ENCODE measurements around the gene TMCO4.

DNA sequence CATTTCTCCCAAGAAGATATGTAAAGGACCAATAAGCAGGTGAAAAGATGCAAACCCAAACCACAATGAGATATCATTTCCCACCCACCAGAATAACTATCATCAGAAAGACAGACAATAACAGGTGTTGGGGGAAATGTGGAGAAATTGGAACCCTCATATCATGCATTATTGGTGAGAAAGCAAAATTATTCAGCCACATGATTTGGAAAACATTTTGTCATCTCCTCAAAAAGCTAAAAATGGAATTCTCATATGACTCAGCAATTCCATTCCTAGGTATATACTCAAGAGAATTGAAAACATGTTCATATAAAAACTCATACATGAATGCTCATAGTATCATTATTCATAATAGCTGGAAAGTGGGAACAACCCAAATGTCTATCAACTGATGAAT, 40.5 kb upstream of the TMCO4 start:
- TF ChIP-seq, protein P1, sequence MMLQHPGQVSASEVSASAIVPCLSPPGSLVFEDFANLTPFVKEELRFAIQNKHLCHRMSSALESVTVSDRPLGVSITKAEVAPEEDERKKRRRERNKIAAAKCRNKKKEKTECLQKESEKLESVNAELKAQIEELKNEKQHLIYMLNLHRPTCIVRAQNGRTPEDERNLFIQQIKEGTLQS (CRISPR knock-in tag; conservative IDR thresholded peaks at IDR 0.05): no peak
- TF ChIP-seq ZNF121 (CRISPR knock-in tag; IDR thresholded peaks at IDR 0.05) (no peak), GABPB1 (CRISPR knock-in tag; IDR thresholded peaks at IDR 0.05) (no peak), SP1 (CRISPR knock-in tag; conservative IDR thresholded peaks at IDR 0.05) (no peak), MXD4 (CRISPR knock-in tag; IDR thresholded peaks at IDR 0.05; ENCODE audit: borderline replicate concordance) (no peak), ELF4 (CRISPR knock-in tag; IDR thresholded peaks at IDR 0.05; ENCODE audit: low read depth) (no peak), IRF2 (CRISPR knock-in tag; IDR thresholded peaks at IDR 0.05; ENCODE audit: borderline replicate concordance, low read depth) (no peak)
- TF ChIP-seq, protein P2, sequence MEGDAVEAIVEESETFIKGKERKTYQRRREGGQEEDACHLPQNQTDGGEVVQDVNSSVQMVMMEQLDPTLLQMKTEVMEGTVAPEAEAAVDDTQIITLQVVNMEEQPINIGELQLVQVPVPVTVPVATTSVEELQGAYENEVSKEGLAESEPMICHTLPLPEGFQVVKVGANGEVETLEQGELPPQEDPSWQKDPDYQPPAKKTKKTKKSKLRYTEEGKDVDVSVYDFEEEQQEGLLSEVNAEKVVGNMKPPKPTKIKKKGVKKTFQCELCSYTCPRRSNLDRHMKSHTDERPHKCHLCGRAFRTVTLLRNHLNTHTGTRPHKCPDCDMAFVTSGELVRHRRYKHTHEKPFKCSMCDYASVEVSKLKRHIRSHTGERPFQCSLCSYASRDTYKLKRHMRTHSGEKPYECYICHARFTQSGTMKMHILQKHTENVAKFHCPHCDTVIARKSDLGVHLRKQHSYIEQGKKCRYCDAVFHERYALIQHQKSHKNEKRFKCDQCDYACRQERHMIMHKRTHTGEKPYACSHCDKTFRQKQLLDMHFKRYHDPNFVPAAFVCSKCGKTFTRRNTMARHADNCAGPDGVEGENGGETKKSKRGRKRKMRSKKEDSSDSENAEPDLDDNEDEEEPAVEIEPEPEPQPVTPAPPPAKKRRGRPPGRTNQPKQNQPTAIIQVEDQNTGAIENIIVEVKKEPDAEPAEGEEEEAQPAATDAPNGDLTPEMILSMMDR (IDR thresholded peaks at IDR 0.05): no peak
- TF ChIP-seq, protein P3, sequence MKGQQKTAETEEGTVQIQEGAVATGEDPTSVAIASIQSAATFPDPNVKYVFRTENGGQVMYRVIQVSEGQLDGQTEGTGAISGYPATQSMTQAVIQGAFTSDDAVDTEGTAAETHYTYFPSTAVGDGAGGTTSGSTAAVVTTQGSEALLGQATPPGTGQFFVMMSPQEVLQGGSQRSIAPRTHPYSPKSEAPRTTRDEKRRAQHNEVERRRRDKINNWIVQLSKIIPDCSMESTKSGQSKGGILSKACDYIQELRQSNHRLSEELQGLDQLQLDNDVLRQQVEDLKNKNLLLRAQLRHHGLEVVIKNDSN (CRISPR knock-in tag; IDR thresholded peaks at IDR 0.05): no peak
- TF ChIP-seq, protein P4, sequence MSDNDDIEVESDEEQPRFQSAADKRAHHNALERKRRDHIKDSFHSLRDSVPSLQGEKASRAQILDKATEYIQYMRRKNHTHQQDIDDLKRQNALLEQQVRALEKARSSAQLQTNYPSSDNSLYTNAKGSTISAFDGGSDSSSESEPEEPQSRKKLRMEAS (CRISPR knock-in tag; IDR thresholded peaks at IDR 0.05): no peak
